ENCODE data around the gene RELN. TPM values are rescaled to one million over a fixed set of nuclear protein-coding genes. Genes with fewer than 3 reads are reported as not detected.

The RELN gene
- total RNA-seq, 1 donor from 2014 or later, result 0.44 TPM

GRCh38 chr7:103944230-103944900, 45.1 kb downstream of the RELN start:
- Histone ChIP-seq H3K36me3 (no peaks in the 10 kb centered on the region), H3K4me3 (no peak overlapping the region), H3K9me3 (replicated peaks) (no peaks in the 10 kb centered on the region), H3K27ac (replicated peaks) (no peak overlapping the region), H3K4me1 (no peaks in the 10 kb centered on the region), H3K27me3 (ENCODE audit: low read depth) (no peaks in the 10 kb centered on the region)
- no peak for DNase-seq
- intact Hi-C loops (cut with micrococcal nuclease), result no loop called here
- TF ChIP-seq CTCF (IDR thresholded peaks at IDR 0.05; ENCODE audit: borderline replicate concordance), result no peak

GRCh38 chr7:103941976-103942375, 47.5 kb downstream of the RELN start:
- no peaks in the 10 kb centered on the region for H3K9me3 ChIP-seq (replicated peaks)
- no peak for DNase-seq
- no peak for TF ChIP-seq CTCF (IDR thresholded peaks at IDR 0.05; ENCODE audit: borderline replicate concordance)
- no peak overlapping the region for H3K27ac ChIP-seq (replicated peaks)
- H3K4me3 ChIP-seq, result no peak overlapping the region
- H3K36me3 ChIP-seq, result no peaks in the 10 kb centered on the region
- H3K27me3 ChIP-seq (ENCODE audit: low read depth), result no peaks in the 10 kb centered on the region
- intact Hi-C loops (cut with micrococcal nuclease), result no loop called here
- H3K4me1 ChIP-seq, result no peaks in the 10 kb centered on the region

DNA sequence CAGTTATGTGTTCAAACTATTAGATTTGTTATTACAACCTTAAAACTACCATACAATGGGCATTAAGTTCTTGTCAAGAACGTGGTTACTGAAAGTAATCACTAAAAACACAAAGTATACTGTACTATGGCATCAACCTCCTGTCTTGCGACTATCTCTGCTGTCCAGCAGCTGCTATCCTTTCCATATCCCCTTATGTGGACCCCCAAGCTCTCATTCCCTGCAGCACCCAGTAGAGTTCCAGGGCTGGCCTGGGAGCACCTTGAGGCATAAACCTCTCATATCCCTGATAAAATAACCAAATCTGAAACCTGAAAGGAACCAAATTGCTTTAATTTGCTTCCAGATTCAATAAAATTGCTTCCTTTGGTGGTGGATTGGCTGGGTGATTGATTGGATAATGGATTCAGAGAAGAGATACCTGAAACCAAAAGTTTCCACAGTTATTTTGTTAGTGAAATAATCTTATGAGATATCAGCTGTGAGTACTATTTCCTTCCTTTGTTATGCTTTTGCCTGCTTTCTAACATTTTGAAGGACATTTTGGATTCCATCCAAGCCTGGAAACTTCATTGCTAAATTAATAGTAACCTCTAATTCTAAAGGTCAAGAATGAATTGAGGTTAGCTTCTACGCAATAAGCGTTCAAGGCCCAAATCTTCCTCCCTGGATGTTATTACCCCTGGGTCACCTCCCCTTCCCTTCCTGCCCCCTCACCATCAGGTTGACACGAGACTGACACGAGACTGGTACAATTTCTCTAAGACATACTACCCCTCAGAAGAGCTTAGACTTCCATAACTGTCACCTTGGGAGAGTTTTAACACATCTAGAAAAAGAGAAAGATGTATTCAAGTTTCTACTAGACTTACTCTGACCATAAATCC, 48.8 kb downstream of the RELN start:
- Histone ChIP-seq H3K4me1 (no peaks in the 10 kb centered on the region), H3K27me3 (ENCODE audit: low read depth) (peaks cover 5% of the 10 kb centered on the region), H3K9me3 (replicated peaks) (no peaks in the 10 kb centered on the region), H3K27ac (replicated peaks) (no peak overlapping the region), H3K4me3 (no peak overlapping the region), H3K36me3 (no peaks in the 10 kb centered on the region)
- intact Hi-C loops (cut with micrococcal nuclease), result no loop called here
- no peak for DNase-seq
- TF ChIP-seq CTCF (IDR thresholded peaks at IDR 0.05; ENCODE audit: borderline replicate concordance), result no peak

GRCh38 chr7:103937680-103938079, 51.8 kb downstream of the RELN start:
- no peaks in the 10 kb centered on the region for H3K4me1 ChIP-seq
- no peak for DNase-seq
- no peak overlapping the region for H3K4me3 ChIP-seq
- peaks cover 6% of the 10 kb centered on the region for H3K27me3 ChIP-seq (ENCODE audit: low read depth)
- no peak overlapping the region for H3K27ac ChIP-seq (replicated peaks)
- no peak for TF ChIP-seq CTCF (IDR thresholded peaks at IDR 0.05; ENCODE audit: borderline replicate concordance)
- no peaks in the 10 kb centered on the region for H3K9me3 ChIP-seq (replicated peaks)
- no peaks in the 10 kb centered on the region for H3K36me3 ChIP-seq
- intact Hi-C loops (cut with micrococcal nuclease), result no loop called here

DNA sequence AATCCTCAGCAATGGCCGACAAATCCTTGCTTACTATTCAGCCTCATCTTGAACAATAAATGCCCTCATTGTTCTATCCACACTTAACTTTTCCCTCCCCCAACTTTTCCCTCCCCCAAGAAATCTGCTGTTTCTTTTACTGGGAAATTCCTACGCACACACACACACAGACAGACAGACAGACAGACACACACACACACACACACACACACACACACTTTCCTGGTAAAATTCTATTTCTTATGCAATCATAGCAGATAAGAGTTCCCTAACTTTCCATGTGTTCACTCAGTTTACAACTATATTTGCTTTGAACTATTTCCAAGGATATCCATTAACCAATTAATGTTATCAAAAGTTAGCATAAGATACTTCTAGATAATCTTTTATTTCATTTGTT, 52.9 kb downstream of the RELN start:
- Histone ChIP-seq H3K4me3 (no peak overlapping the region), H3K27ac (replicated peaks) (no peak overlapping the region), H3K36me3 (no peaks in the 10 kb centered on the region), H3K4me1 (no peaks in the 10 kb centered on the region), H3K9me3 (replicated peaks) (no peaks in the 10 kb centered on the region), H3K27me3 (ENCODE audit: low read depth) (peaks cover 6% of the 10 kb centered on the region)
- DNase-seq, result no peak
- TF ChIP-seq CTCF (IDR thresholded peaks at IDR 0.05; ENCODE audit: borderline replicate concordance), result no peak
- intact Hi-C loops (cut with micrococcal nuclease), result no loop called here
